GM12892 (cell line): ENCODE results near the gene RETSAT.
"Not testable (repeated sequence)": the region's sequence is repeated elsewhere in the genome, so short reads cannot be mapped to it uniquely, and the experiment has no call there.

Experiments
- DNase-seq: peaks from one replicate; pipeline ENCODE4 v3.0.0; 2011; ENCODE audit not compliant: insufficient read length
- FAIRE-seq: peaks from 2 replicates; lab custom pipeline; 2011; peaks lifted over from hg19 to GRCh38; lab: Jason Lieb, UNC
- POLR2A ChIP-seq: IDR thresholded peaks from 2 replicates; pipeline ENCODE4 v1.6.1; 2011; ENCODE audit warnings: low read depth, low read length, control low read depth
- POLR2AphosphoS5 ChIP-seq: IDR thresholded peaks from 2 replicates; pipeline ENCODE4 v1.6.1; 2011; ENCODE audit warnings: low read depth, low read length, control low read depth
- TAF1 ChIP-seq: IDR thresholded peaks from 2 replicates; pipeline ENCODE4 v1.6.1; 2011; ENCODE audit warnings: low read depth, mild to moderate bottlenecking, control low read depth, low read length, borderline replicate concordance

RETSAT gene

DNA sequence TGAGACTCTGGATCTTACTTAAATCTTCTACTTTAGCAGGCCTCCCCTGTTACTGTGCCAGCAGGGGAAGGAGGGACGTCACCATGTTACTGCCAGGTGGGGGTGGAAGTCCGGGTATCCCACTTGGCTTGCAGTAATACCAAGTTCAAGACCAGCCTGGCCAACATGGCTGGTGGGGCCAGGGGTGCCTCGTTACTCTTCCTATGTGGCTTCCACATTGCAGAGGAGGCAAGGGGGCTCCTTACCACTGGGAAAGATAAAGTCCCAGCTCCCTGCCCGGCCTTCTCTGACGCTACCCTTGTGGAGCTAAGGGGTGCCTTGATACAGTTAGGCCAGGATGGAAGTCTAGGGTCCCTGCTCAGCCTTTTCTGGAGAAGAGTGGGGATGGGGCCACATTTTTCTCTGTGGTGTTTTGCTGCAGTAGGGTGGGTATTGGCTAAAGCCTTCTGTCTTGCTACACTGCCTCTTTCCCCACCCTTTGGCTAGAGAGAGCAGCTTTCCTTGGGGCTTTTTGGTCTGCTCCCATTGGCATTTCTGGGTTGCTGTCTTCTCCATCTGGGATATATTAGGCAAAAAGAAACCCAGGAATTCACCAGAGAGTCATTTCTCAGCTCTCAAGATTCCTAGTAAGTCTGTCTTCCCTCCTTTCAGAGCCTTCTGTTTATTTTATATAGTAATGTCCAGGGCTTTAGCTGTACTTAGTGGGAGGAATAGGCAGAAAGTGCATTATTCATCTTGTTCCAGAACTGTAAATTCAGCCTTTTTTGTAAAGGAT lies 22.1 kb upstream of the RETSAT start:
- TF ChIP-seq POLR2A (no peak), POLR2AphosphoS5 (no peak), TAF1 (no peak)
- FAIRE-seq = no peak
- no peak for DNase-seq

DNA sequence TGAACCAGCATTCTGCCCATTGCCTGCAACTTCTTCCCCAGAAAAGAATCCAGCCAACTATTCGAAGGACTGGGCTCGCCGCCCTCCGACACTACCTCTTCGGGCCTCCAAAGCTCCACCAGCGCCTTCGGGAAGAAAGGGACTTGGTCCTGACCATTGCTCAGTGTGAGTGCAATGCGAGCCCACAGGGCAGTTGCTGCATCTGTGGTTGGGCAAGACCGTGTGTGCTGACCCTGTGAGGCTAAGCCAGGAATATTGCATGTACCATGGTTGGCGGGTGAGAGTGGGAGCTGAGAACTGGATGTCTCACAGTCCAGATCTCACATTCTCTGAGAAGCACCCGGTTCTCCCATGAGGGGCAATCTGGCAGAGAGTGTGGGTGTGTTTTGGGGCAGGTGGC lies 16.7 kb upstream of the RETSAT start:
- no peak for TF ChIP-seq POLR2AphosphoS5
- no peak for TF ChIP-seq POLR2A
- no peak for TF ChIP-seq TAF1
- FAIRE-seq = no peak

DNA sequence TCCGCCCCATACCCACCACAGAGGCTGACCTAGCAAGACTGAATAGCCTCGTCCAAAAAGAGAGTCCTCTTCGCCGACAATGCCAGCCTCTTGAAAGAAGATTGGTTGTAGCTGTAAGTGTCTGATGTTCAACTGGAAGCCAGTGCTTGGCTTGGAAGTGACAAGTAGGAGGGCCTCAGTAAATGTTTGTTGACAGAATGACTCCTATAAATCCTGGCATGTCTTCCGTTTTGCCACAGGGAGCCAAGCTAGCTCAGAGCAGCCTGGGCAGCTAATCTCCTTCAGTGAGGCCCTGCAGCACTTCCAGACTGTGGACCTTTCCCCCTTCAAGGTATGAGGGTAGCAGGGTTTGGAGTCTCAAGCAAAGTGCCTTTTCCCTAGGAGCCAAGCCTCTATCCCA lies 15.2 kb upstream of the RETSAT start:
- DNase-seq = no peak
- no peak for TF ChIP-seq POLR2AphosphoS5
- TF ChIP-seq POLR2A = no peak
- TF ChIP-seq TAF1 = no peak
- FAIRE-seq = no peak

More for the DNA sequence above, 16.7 kb upstream of the RETSAT start:
- DNase-seq = no peak

DNA sequence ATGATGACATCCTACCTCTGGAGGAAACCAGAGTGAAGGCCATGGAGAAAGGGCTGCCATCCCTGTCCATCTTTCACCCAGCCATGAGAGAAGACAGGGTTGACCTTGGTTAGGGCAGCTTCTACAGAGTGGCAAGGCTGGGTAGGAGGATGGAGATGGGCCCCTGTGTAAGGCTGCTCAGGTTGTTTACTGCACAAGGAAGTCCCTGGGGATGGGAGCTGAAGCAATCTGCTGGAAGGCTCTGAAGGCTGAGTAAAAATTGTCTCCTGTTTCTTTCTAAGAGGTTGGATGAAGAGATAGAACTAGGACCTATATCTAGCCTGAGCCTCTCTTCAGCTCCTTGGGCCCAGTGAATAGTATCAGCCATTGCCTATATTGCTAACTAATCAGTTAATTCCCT lies 14.6 kb upstream of the RETSAT start:
- TF ChIP-seq POLR2A (no peak), TAF1 (no peak), POLR2AphosphoS5 (no peak)
- no peak for FAIRE-seq
- no peak for DNase-seq

DNA sequence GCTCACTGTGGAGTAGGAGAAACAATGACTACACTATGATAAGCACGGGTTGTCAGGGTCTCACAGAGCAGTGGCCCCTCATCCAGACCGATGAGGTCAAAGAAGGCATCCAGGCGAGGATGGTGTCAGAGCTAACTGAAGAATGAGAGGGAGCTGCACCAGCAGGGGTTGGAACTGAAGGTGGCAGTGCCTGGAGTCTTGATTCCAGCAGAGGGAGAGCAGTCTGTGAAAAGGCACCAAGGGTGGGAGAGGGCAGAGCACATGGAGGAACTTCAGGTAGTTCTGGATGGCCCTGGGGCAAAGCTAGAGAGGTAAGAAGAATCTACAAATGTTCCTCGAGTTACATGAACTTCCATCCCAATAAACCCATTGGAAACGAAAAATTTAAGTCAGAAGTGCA lies 12.9 kb upstream of the RETSAT start:
- no peak for FAIRE-seq
- TF ChIP-seq POLR2AphosphoS5 (no peak), TAF1 (no peak), POLR2A (no peak)
- DNase-seq = no peak

DNA sequence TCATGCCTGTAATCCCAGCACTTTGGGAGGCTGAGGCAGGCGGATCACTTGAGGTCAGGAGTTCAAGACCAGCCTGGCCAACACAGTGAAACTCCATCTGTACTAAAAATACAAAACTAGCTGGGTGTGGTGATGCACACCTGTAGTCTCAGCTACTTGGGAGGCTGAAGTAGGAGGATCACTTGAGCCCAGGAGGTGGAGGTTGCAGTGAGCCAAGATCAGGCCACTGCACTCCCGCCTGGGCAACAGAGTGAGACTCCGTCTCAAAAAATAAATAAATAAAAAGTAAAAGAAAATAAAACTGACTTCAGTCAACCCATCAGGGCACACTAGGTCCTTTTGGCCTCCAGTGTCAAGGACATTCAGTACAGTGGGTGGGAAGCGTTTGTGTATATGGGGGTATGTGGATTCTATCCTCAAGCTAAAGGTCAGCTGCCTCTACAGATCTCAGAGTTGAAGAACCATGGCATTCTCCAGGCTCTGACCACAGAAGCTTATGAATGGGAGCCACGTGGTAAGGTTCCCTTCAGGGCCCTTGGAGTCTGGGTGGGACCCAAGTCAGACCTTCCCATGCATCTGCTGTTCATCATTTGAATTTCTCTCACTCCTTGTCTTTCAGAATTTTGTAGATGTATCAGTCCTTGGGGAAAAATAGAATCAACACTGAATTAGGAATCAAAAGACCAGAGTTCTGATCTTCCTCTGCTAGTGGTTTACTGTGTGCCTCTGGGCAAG lies 8.5 kb upstream of the RETSAT start:
- not testable (repeated sequence) for FAIRE-seq, DNase-seq

DNA sequence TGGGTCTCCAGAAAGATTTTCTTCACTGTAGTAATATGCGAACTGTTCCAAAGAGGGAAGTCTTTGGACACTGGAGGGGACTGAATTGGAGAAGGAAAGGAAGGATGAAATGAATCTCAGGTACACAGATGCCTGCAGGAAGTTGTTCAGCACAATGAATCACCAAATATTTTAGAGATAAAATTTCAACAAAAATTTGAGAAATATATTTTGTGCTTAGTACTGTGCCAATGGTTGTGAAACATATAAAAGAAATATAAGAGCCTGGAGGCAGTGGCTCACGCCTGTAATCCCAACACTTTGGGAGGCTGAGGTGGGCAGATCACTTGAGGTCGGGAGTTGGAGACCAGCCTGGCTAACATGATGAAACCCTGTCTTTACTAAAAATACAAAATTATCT lies 3.4 kb upstream of the RETSAT start:
- DNase-seq = no peak
- no peak for TF ChIP-seq POLR2A
- no peak for TF ChIP-seq POLR2AphosphoS5
- TF ChIP-seq TAF1 = no peak
- no peak for FAIRE-seq

DNA sequence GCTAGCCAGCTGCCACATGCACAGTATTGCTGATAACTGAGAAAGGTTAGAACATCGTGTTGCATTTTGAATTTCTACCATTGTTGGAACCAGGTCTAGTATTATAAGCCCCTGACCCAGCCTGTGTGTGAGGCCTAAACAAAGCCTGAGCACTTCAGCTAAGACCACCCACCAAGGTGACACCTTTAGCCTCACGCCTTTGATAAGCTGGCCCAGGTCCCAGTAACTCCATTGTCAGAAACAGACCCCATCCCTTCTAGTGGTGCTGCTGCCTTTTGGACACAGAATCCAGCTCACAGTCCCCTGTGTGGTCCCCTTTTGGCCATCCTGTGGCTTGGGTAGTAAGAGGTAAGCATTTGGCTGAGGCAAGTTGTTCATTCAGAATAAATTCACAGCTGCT lies 1.9 kb upstream of the RETSAT start:
- TF ChIP-seq TAF1 (no peak), POLR2AphosphoS5 (no peak), POLR2A (no peak)
- no peak for FAIRE-seq

DNA sequence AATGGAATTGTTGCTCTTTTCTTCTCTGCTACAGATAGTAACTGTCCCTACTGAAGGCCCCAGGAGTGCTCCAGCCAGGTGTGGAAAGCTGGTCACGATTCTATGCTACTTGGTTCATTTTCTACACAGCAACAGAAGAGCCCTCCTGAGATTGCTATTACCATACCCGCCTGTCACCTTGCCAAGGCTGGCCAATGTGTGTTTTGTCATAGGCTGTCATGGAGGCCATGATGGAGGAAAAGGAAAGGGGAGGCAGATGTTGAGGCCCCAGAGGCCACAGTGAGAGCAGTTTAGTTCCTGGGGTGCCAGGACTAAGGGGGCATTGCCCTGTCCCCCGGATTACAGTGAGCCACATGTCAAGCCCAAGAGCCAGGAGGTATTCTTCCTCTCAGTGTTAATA lies 1.2 kb upstream of the RETSAT start:
- FAIRE-seq (no peak), DNase-seq (no peak)
- TF ChIP-seq POLR2A (no peak), TAF1 (no peak), POLR2AphosphoS5 (no peak)

More for the DNA sequence above, 1.9 kb upstream of the RETSAT start:
- no peak for DNase-seq

DNA sequence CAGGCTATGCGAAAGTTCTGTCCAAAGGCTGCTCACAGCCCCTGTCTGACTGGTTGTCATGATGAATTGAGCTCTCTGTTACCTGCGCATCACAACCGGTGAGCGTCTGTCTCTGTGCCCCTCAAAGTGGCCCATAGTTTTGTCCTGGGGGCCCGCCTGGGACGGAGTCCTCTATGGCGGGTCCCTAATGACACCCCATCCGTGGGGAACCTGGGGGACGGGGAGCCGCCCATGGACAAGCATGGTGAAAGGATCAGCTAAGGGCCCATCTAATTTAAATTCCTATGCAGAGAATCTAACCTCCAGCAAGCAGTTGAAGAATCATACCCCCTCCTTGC lies 714 bp upstream of the RETSAT start:
- FAIRE-seq (no peak), DNase-seq (no peak)
- TF ChIP-seq TAF1 = no peak
- TF ChIP-seq POLR2AphosphoS5 = no peak
- TF ChIP-seq POLR2A = no peak

DNA sequence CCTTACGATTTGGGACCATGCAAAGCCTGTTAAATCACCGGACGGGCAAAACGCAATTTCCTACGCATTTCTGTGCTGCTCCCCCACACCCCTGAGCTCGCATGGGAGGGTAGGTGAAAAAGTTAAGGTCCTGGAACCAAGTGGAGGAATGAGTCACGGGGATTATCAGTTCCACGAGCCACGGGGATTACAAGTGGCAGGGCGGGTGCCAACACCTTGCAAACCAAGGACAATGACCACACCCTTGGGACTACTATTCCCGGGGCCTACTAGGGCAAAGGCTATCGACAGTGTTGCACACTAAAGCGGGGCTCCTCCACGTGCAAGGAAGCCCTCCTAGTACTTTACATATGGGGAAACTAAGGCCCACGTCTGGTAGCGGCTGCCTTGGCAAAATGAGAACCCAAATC lies 447 bp downstream of the RETSAT start:
- FAIRE-seq (peak; percentile 27), DNase-seq (no peak)
- TF ChIP-seq POLR2A (no peak), POLR2AphosphoS5 (no peak), TAF1 (no peak)

DNA sequence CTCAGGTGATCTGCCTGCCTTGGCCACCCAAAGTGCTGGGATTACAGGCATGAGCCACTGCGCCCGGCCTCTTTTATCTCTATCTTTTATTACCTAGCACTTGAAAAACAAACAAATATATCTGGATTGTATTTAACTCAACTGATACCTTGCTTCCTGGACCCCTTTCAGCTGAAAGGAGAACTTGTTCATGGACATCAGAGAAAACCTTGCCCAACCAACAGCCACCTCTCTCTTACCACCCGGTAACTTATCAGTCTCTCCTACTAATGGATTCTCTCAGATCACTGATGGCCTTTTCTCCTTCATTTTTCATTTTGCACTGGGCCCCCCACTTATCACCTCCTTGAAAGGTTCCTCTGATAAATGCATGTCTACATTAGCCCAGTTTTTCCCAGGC lies 6.7 kb downstream of the RETSAT start:
- no peak for DNase-seq
- TF ChIP-seq POLR2A (no peak), POLR2AphosphoS5 (no peak), TAF1 (no peak)
- FAIRE-seq = no peak
